Neural progenitor cell (in vitro differentiated cells): Measurements from ENCODE around the gene FGF9. TPM values are rescaled to one million over a fixed set of nuclear protein-coding genes. Genes with fewer than 3 reads are reported as not detected.

ENCODE experiments used
- DNase-seq: peaks from one replicate; pipeline ENCODE4 v3.0.0-alpha.2; 2016; ENCODE audit warnings: low spot score
- H2AFZ ChIP-seq: fragments of 200-600 bp; sonication (generic); replicated peaks from 2 replicates; pipeline ENCODE4 v1.6.1; 2016; ENCODE audit warnings: antibody characterized with exemption
- H3F3A ChIP-seq: fragments of 200-600 bp; sonication (generic); 2 replicates; pipeline ENCODE4 v1.6.1; 2016; ENCODE audit warnings: antibody characterized with exemption, low read depth
- H3K27ac ChIP-seq: fragments of 200-600 bp; sonication (generic); 2 replicates; pipeline ENCODE4 v1.5.1; 2016; ENCODE audit warnings: mild to moderate bottlenecking
- H3K27me3 ChIP-seq: fragments of 200-600 bp; sonication (generic); 2 replicates; pipeline ENCODE4 v1.6.1; 2016; ENCODE audit warnings: mild to moderate bottlenecking, moderate library complexity
- H3K36me3 ChIP-seq: fragments of 200-600 bp; sonication (generic); 2 replicates; pipeline ENCODE4 v1.5.1; 2016
- H3K4me1 ChIP-seq: fragments of 200-600 bp; sonication (generic); 2 replicates; pipeline ENCODE4 v1.6.1; 2016; ENCODE audit warnings: mixed run types
- H3K4me2 ChIP-seq: fragments of 200-600 bp; sonication (generic); 2 replicates; pipeline ENCODE4 v1.6.1; 2016
- H3K4me3 ChIP-seq: fragments of 200-600 bp; sonication (generic); 2 replicates; pipeline ENCODE4 v1.5.1; 2016
- H3K79me2 ChIP-seq: fragments of 200-600 bp; sonication (generic); 2 replicates; pipeline ENCODE4 v1.6.1; 2016; ENCODE audit warnings: low read depth
- H3K9ac ChIP-seq: fragments of 200-600 bp; sonication (generic); 2 replicates; pipeline ENCODE4 v1.6.1; 2016
- H3K9me3 ChIP-seq: fragments of 200-600 bp; sonication (generic); 2 replicates; pipeline ENCODE4 v1.5.1; 2016; ENCODE audit warnings: low read depth
- H4K20me1 ChIP-seq: fragments of 200-600 bp; sonication (generic); 2 replicates; pipeline ENCODE4 v1.6.1; 2016; ENCODE audit warnings: low read depth
- H3K27ac Mint-ChIP-seq: 3 replicates; pipeline ENCODE4 v1.8.0; 2021; ENCODE audit warnings: mixed read lengths
- H3K27me3 Mint-ChIP-seq: 2 replicates; pipeline ENCODE4 v1.8.0; 2022; ENCODE audit warnings: low read depth, mild to moderate bottlenecking, inconsistent platforms, moderate library complexity, mixed read lengths; ENCODE audit not compliant: insufficient read depth
- H3K36me3 Mint-ChIP-seq: 3 replicates; pipeline ENCODE4 v1.8.0; 2021; ENCODE audit warnings: mixed read lengths
- H3K4me1 Mint-ChIP-seq: 3 replicates; pipeline ENCODE4 v1.8.0; 2021; ENCODE audit warnings: mixed read lengths
- H3K4me3 Mint-ChIP-seq: 3 replicates; pipeline ENCODE4 v1.8.0; 2021; ENCODE audit warnings: mild to moderate bottlenecking, moderate library complexity, mixed read lengths
- H3K9me3 Mint-ChIP-seq: 3 replicates; pipeline ENCODE4 v1.8.0; 2020; ENCODE audit warnings: mixed read lengths
- EZH2 ChIP-seq: fragments of 200-600 bp; sonication (generic); IDR thresholded peaks from 2 replicates; pipeline ENCODE4 v1.6.1; 2017; ENCODE audit warnings: antibody characterized with exemption, mild to moderate bottlenecking, moderate library complexity
- EZH2phosphoT487 ChIP-seq: fragments of 200-600 bp; sonication (generic); IDR thresholded peaks from 2 replicates; pipeline ENCODE4 v1.6.1; 2017; ENCODE audit warnings: antibody characterized with exemption
- total RNA-seq: library from RNA; depleted of rRNA; stranded (reverse); fragments of >200 nt; gene quantifications from 2 replicates; pipeline ENCODE4 v1.2.3, GENCODE V29; 2015; ENCODE audit warnings: low replicate concordance
- TF ChIP-seq, protein P1 (sequence below): fragments of 200-600 bp; sonication (generic); IDR thresholded peaks from 2 replicates; pipeline ENCODE4 v1.5.1; 2017; ENCODE audit warnings: antibody characterized with exemption, mild to moderate bottlenecking

The FGF9 gene
- total RNA-seq, 1 donor from 2014 or later: 2.1 TPM

DNA sequence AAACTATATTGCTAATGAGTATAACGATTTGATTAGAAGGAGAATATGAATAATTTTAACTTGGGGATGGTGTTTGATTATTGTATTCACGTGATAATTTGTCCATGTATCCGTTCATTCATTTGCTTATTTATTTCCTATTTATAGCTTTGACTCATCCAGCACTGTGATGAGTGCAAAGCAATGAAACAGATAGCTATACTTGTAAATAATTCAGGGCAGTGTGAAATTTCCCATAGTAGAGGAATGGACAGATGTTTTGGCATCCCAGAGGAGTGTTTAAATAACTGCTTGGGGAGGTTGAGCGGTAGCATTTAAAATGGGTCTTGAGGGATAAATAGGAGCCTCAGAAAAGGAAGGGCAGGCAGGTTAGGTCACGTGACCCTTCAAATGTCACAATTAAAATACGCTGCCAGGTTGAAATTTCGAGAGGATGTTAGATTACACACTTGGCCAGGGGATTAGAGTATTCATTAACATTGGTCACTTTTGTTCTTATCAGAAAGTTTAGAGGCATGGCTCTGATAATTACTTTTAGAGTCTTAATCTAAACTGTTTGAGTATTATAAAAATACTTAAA is 14.7 kb downstream of the FGF9 start:
- no peak overlapping the region for H3K27ac Mint-ChIP-seq
- H3K9me3 Mint-ChIP-seq: no peaks in the 10 kb centered on the region
- Histone ChIP-seq H3K27ac (no peak overlapping the region), H3K9ac (no peak overlapping the region), H3F3A (no peaks in the 10 kb centered on the region), H3K9me3 (no peaks in the 10 kb centered on the region), H2AFZ (no peak overlapping the region), H3K4me2 (no peak overlapping the region), H3K4me3 (no peak overlapping the region), H4K20me1 (no peaks in the 10 kb centered on the region), H3K36me3 (no peaks in the 10 kb centered on the region), H3K4me1 (no peaks in the 10 kb centered on the region), H3K79me2 (no peaks in the 10 kb centered on the region), H3K27me3 (no peaks in the 10 kb centered on the region)
- no peak for DNase-seq
- H3K4me1 Mint-ChIP-seq: peaks cover 3% of the 10 kb centered on the region
- H3K4me3 Mint-ChIP-seq: no peak overlapping the region
- peaks cover 2% of the 10 kb centered on the region for H3K27me3 Mint-ChIP-seq
- TF ChIP-seq, protein P1, sequence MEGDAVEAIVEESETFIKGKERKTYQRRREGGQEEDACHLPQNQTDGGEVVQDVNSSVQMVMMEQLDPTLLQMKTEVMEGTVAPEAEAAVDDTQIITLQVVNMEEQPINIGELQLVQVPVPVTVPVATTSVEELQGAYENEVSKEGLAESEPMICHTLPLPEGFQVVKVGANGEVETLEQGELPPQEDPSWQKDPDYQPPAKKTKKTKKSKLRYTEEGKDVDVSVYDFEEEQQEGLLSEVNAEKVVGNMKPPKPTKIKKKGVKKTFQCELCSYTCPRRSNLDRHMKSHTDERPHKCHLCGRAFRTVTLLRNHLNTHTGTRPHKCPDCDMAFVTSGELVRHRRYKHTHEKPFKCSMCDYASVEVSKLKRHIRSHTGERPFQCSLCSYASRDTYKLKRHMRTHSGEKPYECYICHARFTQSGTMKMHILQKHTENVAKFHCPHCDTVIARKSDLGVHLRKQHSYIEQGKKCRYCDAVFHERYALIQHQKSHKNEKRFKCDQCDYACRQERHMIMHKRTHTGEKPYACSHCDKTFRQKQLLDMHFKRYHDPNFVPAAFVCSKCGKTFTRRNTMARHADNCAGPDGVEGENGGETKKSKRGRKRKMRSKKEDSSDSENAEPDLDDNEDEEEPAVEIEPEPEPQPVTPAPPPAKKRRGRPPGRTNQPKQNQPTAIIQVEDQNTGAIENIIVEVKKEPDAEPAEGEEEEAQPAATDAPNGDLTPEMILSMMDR: no peak
- no peak for TF ChIP-seq EZH2phosphoT487
- no peak for TF ChIP-seq EZH2
- H3K36me3 Mint-ChIP-seq: peaks cover 11% of the 10 kb centered on the region

DNA sequence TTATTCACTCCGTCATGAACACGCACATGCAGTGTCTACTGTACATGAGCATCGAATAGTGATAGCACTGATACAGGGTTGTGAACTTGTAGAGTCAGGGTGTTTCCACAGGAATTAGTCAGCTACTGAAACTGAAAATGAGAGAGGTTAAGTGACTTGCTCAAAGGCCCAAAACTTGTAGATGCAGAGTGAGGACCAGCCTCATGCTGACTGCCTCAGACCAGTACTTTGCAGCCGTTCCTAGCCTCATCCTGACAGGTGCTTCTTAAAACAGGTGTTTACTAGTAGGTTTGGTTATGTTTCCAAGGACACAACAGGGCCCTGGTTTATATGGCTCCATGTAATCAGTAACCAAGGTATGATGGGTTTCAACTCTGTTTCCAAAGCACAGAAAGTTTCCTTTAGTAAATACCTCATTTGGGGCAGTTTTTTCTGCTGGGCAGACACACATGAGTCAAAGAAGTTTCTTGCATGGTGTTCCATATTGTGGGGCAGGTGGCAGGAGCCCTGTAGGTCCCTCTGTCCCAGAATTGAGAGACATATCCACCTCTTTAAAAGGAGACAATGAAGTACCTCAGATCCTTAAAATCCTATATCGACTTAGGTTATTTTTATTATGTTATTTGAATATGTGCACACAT is 16.0 kb downstream of the FGF9 start:
- H3K27ac ChIP-seq: no peak overlapping the region
- no peaks in the 10 kb centered on the region for H3K36me3 ChIP-seq
- H2AFZ ChIP-seq: no peak overlapping the region
- H3K9ac ChIP-seq: no peak overlapping the region
- no peak overlapping the region for H3K4me2 ChIP-seq
- H3K27me3 ChIP-seq: no peaks in the 10 kb centered on the region
- H3K4me3 ChIP-seq: no peak overlapping the region
- DNase-seq: no peak
- no peaks in the 10 kb centered on the region for H3F3A ChIP-seq
- peaks cover 6% of the 10 kb centered on the region for H3K36me3 Mint-ChIP-seq
- H3K9me3 Mint-ChIP-seq: no peaks in the 10 kb centered on the region
- no peak overlapping the region for H3K27ac Mint-ChIP-seq
- peaks cover 2% of the 10 kb centered on the region for H3K27me3 Mint-ChIP-seq
- H3K4me3 Mint-ChIP-seq: no peak overlapping the region
- H3K9me3 ChIP-seq: no peaks in the 10 kb centered on the region
- H4K20me1 ChIP-seq: no peaks in the 10 kb centered on the region
- H3K4me1 Mint-ChIP-seq: no peaks in the 10 kb centered on the region
- no peaks in the 10 kb centered on the region for H3K4me1 ChIP-seq
- H3K79me2 ChIP-seq: no peaks in the 10 kb centered on the region
- TF ChIP-seq EZH2: no peak
- TF ChIP-seq, protein P1: no peak
- no peak for TF ChIP-seq EZH2phosphoT487

DNA sequence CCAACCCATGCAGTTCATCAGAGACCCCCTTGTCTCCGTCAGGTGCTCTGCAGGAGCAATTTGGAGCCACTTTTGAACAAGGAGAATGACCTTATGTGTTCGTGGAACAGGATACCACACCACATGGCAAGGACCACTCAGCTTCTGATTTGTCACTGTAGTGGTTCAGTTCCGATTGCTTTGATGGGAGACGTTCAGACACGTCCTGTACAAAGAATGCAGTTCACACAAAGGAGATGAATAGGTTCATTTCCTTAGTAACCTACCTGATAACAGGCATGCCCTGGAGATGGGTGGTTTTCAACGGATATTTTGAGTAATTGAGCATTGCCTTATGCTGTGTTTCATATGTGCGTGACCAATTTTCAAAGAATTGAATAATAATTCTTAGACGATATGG is 17.2 kb downstream of the FGF9 start:
- no peaks in the 10 kb centered on the region for H3F3A ChIP-seq
- H3K36me3 ChIP-seq: no peaks in the 10 kb centered on the region
- TF ChIP-seq EZH2phosphoT487 (no peak), EZH2 (no peak)
- TF ChIP-seq, protein P1: no peak
- H3K4me2 ChIP-seq: no peak overlapping the region
- H3K9me3 ChIP-seq: no peaks in the 10 kb centered on the region
- no peaks in the 10 kb centered on the region for H3K4me1 Mint-ChIP-seq
- no peaks in the 10 kb centered on the region for H3K27me3 ChIP-seq
- no peaks in the 10 kb centered on the region for H3K4me1 ChIP-seq
- no peak overlapping the region for H3K9ac ChIP-seq
- H3K9me3 Mint-ChIP-seq: no peaks in the 10 kb centered on the region
- H3K27ac ChIP-seq: no peak overlapping the region
- peaks cover 8% of the 10 kb centered on the region for H3K36me3 Mint-ChIP-seq
- H3K4me3 ChIP-seq: no peak overlapping the region
- H3K27ac Mint-ChIP-seq: no peak overlapping the region
- H2AFZ ChIP-seq: no peak overlapping the region
- H4K20me1 ChIP-seq: no peaks in the 10 kb centered on the region
- DNase-seq: no peak
- H3K4me3 Mint-ChIP-seq: no peak overlapping the region
- no peaks in the 10 kb centered on the region for H3K79me2 ChIP-seq
- H3K27me3 Mint-ChIP-seq: peaks cover 2% of the 10 kb centered on the region
